ENCODE measurements around the gene LYL1.

LYL1 gene

GRCh38 chr19:13087795-13088537 lies 14.7 kb downstream of the LYL1 start:
- H3K27ac ChIP-seq = no peak overlapping the region
- no peak for DNase-seq
- no peak for TF ChIP-seq CTCF (IDR thresholded peaks at IDR 0.05; ENCODE audit: low read depth, low read length, missing control alignments)
- in situ Hi-C loops (cut with HindIII; ENCODE audit: low pct_ligation_motif_present, low sequenced_read_pairs) = no loop called here
- no peaks in the 10 kb centered on the region for H3K36me3 ChIP-seq (replicated peaks)
- H3K27me3 ChIP-seq (replicated peaks) = no peaks in the 10 kb centered on the region
- no peak overlapping the region for H3K4me3 ChIP-seq (ENCODE audit: low read depth, low read length)

- TF ChIP-seq CTCF (IDR thresholded peaks at IDR 0.05; ENCODE audit: low read depth, low read length, missing control alignments) = no peak
- Histone ChIP-seq H3K27ac (no peak overlapping the region), H3K36me3 (replicated peaks) (no peaks in the 10 kb centered on the region), H3K4me3 (ENCODE audit: low read depth, low read length) (no peak overlapping the region), H3K27me3 (replicated peaks) (no peaks in the 10 kb centered on the region)
- in situ Hi-C loops (cut with HindIII; ENCODE audit: low pct_ligation_motif_present, low sequenced_read_pairs) = no loop called here
- DNase-seq = no peak
Measured at GRCh38 chr19:13087295-13087694, 15.4 kb downstream of the LYL1 start.

- in situ Hi-C loops (cut with HindIII; ENCODE audit: low pct_ligation_motif_present, low sequenced_read_pairs) = no loop called here
- no peak for DNase-seq
- H3K36me3 ChIP-seq (replicated peaks) = peaks cover 2% of the 10 kb centered on the region
- no peak overlapping the region for H3K27ac ChIP-seq
- H3K27me3 ChIP-seq (replicated peaks) = no peaks in the 10 kb centered on the region
- no peak overlapping the region for H3K4me3 ChIP-seq (ENCODE audit: low read depth, low read length)
- TF ChIP-seq CTCF (IDR thresholded peaks at IDR 0.05; ENCODE audit: low read depth, low read length, missing control alignments) = no peak
Measured at GRCh38 chr19:13086341-13086740, 16.3 kb downstream of the LYL1 start.

GRCh38 chr19:13085666-13086065 lies 17.0 kb downstream of the LYL1 start:
- in situ Hi-C loops (cut with HindIII; ENCODE audit: low pct_ligation_motif_present, low sequenced_read_pairs) = no loop called here
- Histone ChIP-seq H3K36me3 (replicated peaks) (peaks cover 2% of the 10 kb centered on the region), H3K4me3 (ENCODE audit: low read depth, low read length) (no peak overlapping the region), H3K27me3 (replicated peaks) (no peaks in the 10 kb centered on the region), H3K27ac (no peak overlapping the region)
- no peak for TF ChIP-seq CTCF (IDR thresholded peaks at IDR 0.05; ENCODE audit: low read depth, low read length, missing control alignments)
- no peak for DNase-seq

GRCh38 chr19:13083627-13084026 lies 19.0 kb downstream of the LYL1 start:
- no peak for TF ChIP-seq CTCF (IDR thresholded peaks at IDR 0.05; ENCODE audit: low read depth, low read length, missing control alignments)
- in situ Hi-C loops (cut with HindIII; ENCODE audit: low pct_ligation_motif_present, low sequenced_read_pairs) = no loop called here
- Histone ChIP-seq H3K27ac (no peak overlapping the region), H3K27me3 (replicated peaks) (no peaks in the 10 kb centered on the region), H3K4me3 (ENCODE audit: low read depth, low read length) (no peak overlapping the region), H3K36me3 (replicated peaks) (peaks cover 2% of the 10 kb centered on the region)
- DNase-seq = no peak

- no peaks in the 10 kb centered on the region for H3K27me3 ChIP-seq (replicated peaks)
- peaks cover 2% of the 10 kb centered on the region for H3K36me3 ChIP-seq (replicated peaks)
- no peak for TF ChIP-seq CTCF (IDR thresholded peaks at IDR 0.05; ENCODE audit: low read depth, low read length, missing control alignments)
- H3K27ac ChIP-seq = no peak overlapping the region
- no peak overlapping the region for H3K4me3 ChIP-seq (ENCODE audit: low read depth, low read length)
- no peak for DNase-seq
- in situ Hi-C loops (cut with HindIII; ENCODE audit: low pct_ligation_motif_present, low sequenced_read_pairs) = no loop called here
Measured at GRCh38 chr19:13083008-13083404, 19.7 kb downstream of the LYL1 start.
